Coronary artery (tissue), 2 donors: Measurements from ENCODE around the gene C12orf75.

Source experiments
- DNase-seq: peaks from one replicate; pipeline ENCODE4 v3.0.0-alpha.2; 2017; ENCODE audit warnings: low spot score
- H3K27ac ChIP-seq, 2 donors: fragments of 200-600 bp; sonication (generic); one replicate each; pipeline ENCODE4 v1.5.1; 2016 to 2019
- H3K4me3 ChIP-seq: fragments of 200-600 bp; sonication (generic); 2 replicates; pipeline ENCODE4 v1.5.1; 2016; ENCODE audit warnings: mild to moderate bottlenecking, moderate library complexity
- CTCF ChIP-seq: fragments of 200-600 bp; sonication (generic); IDR thresholded peaks from one replicate; pipeline ENCODE4 v1.5.1; 2019; ENCODE audit warnings: antibody characterized with exemption

The C12orf75 gene

GRCh38 chr12:105363890-105364289 is 33.4 kb downstream of the C12orf75 start:
- no peak overlapping the region for H3K4me3 ChIP-seq
- H3K27ac ChIP-seq: no peak overlapping the region

GRCh38 chr12:105365231-105365630 is 34.7 kb downstream of the C12orf75 start:
- DNase-seq: no peak
- H3K4me3 ChIP-seq: no peak overlapping the region
- no peak for TF ChIP-seq CTCF

More at GRCh38 chr12:105363890-105364289, 33.4 kb downstream of the C12orf75 start:
- no peak for DNase-seq
- TF ChIP-seq CTCF: no peak

GRCh38 chr12:105368047-105368646 is 37.7 kb downstream of the C12orf75 start:
- DNase-seq: no peak
- no peak overlapping the region for H3K4me3 ChIP-seq
- no peak overlapping the region for H3K27ac ChIP-seq
- no peak for TF ChIP-seq CTCF

More at GRCh38 chr12:105365231-105365630, 34.7 kb downstream of the C12orf75 start:
- H3K27ac ChIP-seq: no peak overlapping the region

GRCh38 chr12:105369014-105369413 is 38.5 kb downstream of the C12orf75 start:
- H3K4me3 ChIP-seq: no peak overlapping the region
- DNase-seq: no peak
- TF ChIP-seq CTCF: no peak
- H3K27ac ChIP-seq: no peak overlapping the region

- TF ChIP-seq CTCF: no peak
- no peak overlapping the region for H3K4me3 ChIP-seq
- H3K27ac ChIP-seq: no peak overlapping the region
- no peak for DNase-seq
Measured at GRCh38 chr12:105374303-105374702, 43.8 kb downstream of the C12orf75 start.

GRCh38 chr12:105377077-105377476 is 46.6 kb downstream of the C12orf75 start:
- DNase-seq: no peak
- no peak overlapping the region for H3K4me3 ChIP-seq
- TF ChIP-seq CTCF: no peak
- no peak overlapping the region for H3K27ac ChIP-seq

- TF ChIP-seq CTCF: no peak
- H3K27ac ChIP-seq: no peak overlapping the region
- DNase-seq: no peak
- H3K4me3 ChIP-seq: no peak overlapping the region
Measured at GRCh38 chr12:105378911-105379310, 48.4 kb downstream of the C12orf75 start.
